Measurements from ENCODE around the gene TNPO1.

- TF ChIP-seq CTCF (IDR thresholded peaks at IDR 0.05) (no peak), POLR2A (IDR thresholded peaks at IDR 0.05) (no peak)
Measured at GRCh38 chr5:72770266-72770665, 46.2 kb upstream of the TNPO1 start.
